ENCODE results near the gene GPATCH2. TPM values are rescaled to one million over a fixed set of nuclear protein-coding genes. Genes with fewer than 3 reads are reported as not detected.

The GPATCH2 gene
- total and polyA plus RNA-seq, 10 of the 15 experiments (the other 5 are each of a cell fraction or from before 2014, with no cell fraction given): 3.2 to 12.2 (median 5.4) TPM

DNA sequence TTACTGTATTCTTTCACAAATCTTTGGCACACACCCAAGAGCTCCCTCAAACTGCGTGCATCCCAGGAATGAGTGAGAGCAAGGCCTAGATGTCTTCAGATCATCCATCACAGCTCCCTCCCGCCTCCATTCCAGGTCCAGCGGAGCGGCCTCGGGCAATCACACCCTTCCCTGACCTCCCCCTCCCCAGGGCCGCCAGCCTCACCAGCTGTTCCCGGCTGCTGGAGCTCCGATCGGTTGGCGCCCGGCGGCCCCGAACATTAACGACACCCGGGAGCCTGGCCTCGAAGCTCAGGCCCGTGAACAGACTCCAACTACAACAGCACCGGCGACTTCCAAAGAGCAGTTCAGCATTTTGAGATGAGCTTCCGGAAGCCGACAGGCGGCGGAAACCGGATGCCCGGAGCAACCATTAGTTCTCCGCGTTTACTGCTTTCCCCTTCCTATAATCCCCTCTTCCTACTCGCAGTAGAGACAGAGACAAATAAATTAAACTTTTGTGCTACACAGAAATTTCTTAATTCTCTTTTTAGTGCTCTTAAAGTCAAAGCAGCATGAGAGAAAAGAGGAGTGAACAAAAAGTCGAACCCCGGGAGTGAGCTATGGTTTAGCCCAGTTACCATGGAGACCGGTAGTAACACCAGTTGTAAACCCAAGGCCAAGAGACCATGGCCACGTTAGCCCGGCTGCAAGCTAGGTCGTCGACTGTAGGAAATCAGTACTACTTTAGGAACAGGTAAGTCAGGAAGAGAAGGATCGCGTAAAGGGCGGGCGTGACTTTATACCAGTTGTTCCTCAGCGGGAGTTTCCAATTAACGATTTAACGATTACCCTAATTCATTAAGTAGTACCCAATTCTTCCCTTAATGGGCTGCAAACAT is at the start of gene GPATCH2, which contains the start of gene SPATA17 (continued):
- TF ChIP-seq, protein P1, sequence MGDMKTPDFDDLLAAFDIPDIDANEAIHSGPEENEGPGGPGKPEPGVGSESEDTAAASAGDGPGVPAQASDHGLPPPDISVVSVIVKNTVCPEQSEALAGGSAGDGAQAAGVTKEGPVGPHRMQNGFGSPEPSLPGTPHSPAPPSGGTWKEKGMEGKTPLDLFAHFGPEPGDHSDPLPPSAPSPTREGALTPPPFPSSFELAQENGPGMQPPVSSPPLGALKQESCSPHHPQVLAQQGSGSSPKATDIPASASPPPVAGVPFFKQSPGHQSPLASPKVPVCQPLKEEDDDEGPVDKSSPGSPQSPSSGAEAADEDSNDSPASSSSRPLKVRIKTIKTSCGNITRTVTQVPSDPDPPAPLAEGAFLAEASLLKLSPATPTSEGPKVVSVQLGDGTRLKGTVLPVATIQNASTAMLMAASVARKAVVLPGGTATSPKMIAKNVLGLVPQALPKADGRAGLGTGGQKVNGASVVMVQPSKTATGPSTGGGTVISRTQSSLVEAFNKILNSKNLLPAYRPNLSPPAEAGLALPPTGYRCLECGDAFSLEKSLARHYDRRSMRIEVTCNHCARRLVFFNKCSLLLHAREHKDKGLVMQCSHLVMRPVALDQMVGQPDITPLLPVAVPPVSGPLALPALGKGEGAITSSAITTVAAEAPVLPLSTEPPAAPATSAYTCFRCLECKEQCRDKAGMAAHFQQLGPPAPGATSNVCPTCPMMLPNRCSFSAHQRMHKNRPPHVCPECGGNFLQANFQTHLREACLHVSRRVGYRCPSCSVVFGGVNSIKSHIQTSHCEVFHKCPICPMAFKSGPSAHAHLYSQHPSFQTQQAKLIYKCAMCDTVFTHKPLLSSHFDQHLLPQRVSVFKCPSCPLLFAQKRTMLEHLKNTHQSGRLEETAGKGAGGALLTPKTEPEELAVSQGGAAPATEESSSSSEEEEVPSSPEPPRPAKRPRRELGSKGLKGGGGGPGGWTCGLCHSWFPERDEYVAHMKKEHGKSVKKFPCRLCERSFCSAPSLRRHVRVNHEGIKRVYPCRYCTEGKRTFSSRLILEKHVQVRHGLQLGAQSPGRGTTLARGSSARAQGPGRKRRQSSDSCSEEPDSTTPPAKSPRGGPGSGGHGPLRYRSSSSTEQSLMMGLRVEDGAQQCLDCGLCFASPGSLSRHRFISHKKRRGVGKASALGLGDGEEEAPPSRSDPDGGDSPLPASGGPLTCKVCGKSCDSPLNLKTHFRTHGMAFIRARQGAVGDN (IDR thresholded peaks at IDR 0.05): no peak; the same call in 1 of the 2 replicates
- TF ChIP-seq CREM (IDR thresholded peaks at IDR 0.05; ENCODE audit: low read depth): peak; percentile 31; the same call in 1 of the 2 replicates
- TF ChIP-seq, protein P2, sequence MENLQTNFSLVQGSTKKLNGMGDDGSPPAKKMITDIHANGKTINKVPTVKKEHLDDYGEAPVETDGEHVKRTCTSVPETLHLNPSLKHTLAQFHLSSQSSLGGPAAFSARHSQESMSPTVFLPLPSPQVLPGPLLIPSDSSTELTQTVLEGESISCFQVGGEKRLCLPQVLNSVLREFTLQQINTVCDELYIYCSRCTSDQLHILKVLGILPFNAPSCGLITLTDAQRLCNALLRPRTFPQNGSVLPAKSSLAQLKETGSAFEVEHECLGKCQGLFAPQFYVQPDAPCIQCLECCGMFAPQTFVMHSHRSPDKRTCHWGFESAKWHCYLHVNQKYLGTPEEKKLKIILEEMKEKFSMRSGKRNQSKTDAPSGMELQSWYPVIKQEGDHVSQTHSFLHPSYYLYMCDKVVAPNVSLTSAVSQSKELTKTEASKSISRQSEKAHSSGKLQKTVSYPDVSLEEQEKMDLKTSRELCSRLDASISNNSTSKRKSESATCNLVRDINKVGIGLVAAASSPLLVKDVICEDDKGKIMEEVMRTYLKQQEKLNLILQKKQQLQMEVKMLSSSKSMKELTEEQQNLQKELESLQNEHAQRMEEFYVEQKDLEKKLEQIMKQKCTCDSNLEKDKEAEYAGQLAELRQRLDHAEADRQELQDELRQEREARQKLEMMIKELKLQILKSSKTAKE (IDR thresholded peaks at IDR 0.05; ENCODE audit: low read depth, poor library complexity, severe bottlenecking): peak; percentile 97
- TF ChIP-seq POLR2AphosphoS5 (IDR thresholded peaks at IDR 0.05; ENCODE audit: low read length): peak; percentile 83
- TF ChIP-seq CEBPB (IDR thresholded peaks at IDR 0.05; ENCODE audit: borderline replicate concordance in 1 of 2, low read depth in 2 of 2, low read length in 2 of 2): no peak
- peak; percentile 62 for TF ChIP-seq NFIC (IDR thresholded peaks at IDR 0.05; ENCODE audit: low read depth, low read length)
- no peak for TF ChIP-seq ZNF274 (IDR thresholded peaks at IDR 0.05; ENCODE audit: insufficient read depth, insufficient read length)
- TF ChIP-seq TCF12 (IDR thresholded peaks at IDR 0.05; ENCODE audit: low read depth, low read length): peak; percentile 29; the same call in 1 of the 2 replicates
- TF ChIP-seq NR2C2 (IDR thresholded peaks at IDR 0.05; ENCODE audit: borderline replicate concordance, control insufficient read depth, insufficient read length, low read depth): no peak
- TF ChIP-seq, protein P3, sequence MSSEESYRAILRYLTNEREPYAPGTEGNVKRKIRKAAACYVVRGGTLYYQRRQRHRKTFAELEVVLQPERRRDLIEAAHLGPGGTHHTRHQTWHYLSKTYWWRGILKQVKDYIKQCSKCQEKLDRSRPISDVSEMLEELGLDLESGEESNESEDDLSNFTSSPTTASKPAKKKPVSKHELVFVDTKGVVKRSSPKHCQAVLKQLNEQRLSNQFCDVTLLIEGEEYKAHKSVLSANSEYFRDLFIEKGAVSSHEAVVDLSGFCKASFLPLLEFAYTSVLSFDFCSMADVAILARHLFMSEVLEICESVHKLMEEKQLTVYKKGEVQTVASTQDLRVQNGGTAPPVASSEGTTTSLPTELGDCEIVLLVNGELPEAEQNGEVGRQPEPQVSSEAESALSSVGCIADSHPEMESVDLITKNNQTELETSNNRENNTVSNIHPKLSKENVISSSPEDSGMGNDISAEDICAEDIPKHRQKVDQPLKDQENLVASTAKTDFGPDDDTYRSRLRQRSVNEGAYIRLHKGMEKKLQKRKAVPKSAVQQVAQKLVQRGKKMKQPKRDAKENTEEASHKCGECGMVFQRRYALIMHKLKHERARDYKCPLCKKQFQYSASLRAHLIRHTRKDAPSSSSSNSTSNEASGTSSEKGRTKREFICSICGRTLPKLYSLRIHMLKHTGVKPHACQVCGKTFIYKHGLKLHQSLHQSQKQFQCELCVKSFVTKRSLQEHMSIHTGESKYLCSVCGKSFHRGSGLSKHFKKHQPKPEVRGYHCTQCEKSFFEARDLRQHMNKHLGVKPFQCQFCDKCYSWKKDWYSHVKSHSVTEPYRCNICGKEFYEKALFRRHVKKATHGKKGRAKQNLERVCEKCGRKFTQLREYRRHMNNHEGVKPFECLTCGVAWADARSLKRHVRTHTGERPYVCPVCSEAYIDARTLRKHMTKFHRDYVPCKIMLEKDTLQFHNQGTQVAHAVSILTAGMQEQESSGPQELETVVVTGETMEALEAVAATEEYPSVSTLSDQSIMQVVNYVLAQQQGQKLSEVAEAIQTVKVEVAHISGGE (CRISPR knock-in tag; IDR thresholded peaks at IDR 0.05): no peak
- peak; percentile 96 to 98 for TF ChIP-seq BHLHE40 (IDR thresholded peaks at IDR 0.05; ENCODE audit: borderline replicate concordance in 1 of 2, low read depth in 2 of 2, low read length in 1 of 2)
- TF ChIP-seq, protein P4, sequence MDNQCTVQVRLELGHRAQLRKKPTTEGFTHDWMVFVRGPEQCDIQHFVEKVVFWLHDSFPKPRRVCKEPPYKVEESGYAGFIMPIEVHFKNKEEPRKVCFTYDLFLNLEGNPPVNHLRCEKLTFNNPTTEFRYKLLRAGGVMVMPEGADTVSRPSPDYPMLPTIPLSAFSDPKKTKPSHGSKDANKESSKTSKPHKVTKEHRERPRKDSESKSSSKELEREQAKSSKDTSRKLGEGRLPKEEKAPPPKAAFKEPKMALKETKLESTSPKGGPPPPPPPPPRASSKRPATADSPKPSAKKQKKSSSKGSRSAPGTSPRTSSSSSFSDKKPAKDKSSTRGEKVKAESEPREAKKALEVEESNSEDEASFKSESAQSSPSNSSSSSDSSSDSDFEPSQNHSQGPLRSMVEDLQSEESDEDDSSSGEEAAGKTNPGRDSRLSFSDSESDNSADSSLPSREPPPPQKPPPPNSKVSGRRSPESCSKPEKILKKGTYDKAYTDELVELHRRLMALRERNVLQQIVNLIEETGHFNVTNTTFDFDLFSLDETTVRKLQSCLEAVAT (IDR thresholded peaks at IDR 0.05): peak; percentile 66; the same call in 1 of the 2 replicates
- TF ChIP-seq FOS (IDR thresholded peaks at IDR 0.05; ENCODE audit: borderline replicate concordance, extremely low read depth, insufficient read length): no peak
- TF ChIP-seq TCF7 (IDR thresholded peaks at IDR 0.05; ENCODE audit: borderline replicate concordance): no peak
- peak; percentile 99 for TF ChIP-seq KLF5 (IDR thresholded peaks at IDR 0.05; ENCODE audit: partially characterized antibody)

Data from GM12878 (cell line).